Activated B cell treated with CpG ODN at 0.5 μM for 24 hours (primary cell): ENCODE measurements around the gene HOXA9. TPM values are rescaled to one million over a fixed set of nuclear protein-coding genes. Genes with fewer than 3 reads are reported as not detected.

Experiments used
- ATAC-seq: fragments of 200-7000 bp; cut with Tn5 transposase; one replicate; pipeline ENCODE4 v1.10.0; 2021; ENCODE audit warnings: low read depth, mild to moderate bottlenecking, moderate library complexity
- CTCF ChIA-PET: fragments of 350-600 bp; sonication (Branson Sonifier 250); formaldehyde crosslinking; loops from one replicate; lab custom pipeline; 2021; ENCODE audit warnings: antibody characterized with exemption; lab: Charles Lee
- POLR2A ChIA-PET: fragments of 350-600 bp; sonication (Branson Sonifier 250); formaldehyde crosslinking; loops from one replicate; lab custom pipeline; 2021; ENCODE audit warnings: antibody characterized with exemption; lab: Charles Lee
- DNase-seq: peaks from one replicate; pipeline ENCODE4 v3.0.0; 2022
- H3K27ac Mint-ChIP-seq: one replicate; pipeline ENCODE4 v1.8.0; 2020; ENCODE audit warnings: mixed read lengths
- H3K27me3 Mint-ChIP-seq: one replicate; pipeline ENCODE4 v1.8.0; 2021; ENCODE audit warnings: mixed read lengths
- H3K36me3 Mint-ChIP-seq: one replicate; pipeline ENCODE4 v1.8.0; 2021; ENCODE audit warnings: low read depth, mixed read lengths
- H3K4me1 Mint-ChIP-seq: one replicate; pipeline ENCODE4 v1.8.0; 2021; ENCODE audit warnings: mixed read lengths
- H3K4me3 Mint-ChIP-seq: one replicate; pipeline ENCODE4 v1.8.0; 2020; ENCODE audit warnings: mild to moderate bottlenecking, mixed read lengths
- H3K9me3 Mint-ChIP-seq: one replicate; pipeline ENCODE4 v1.8.0; 2020; ENCODE audit warnings: mixed read lengths
- intact Hi-C: fragments of 100-400 bp; cut with micrococcal nuclease; formaldehyde crosslinking; loops from one replicate; pipeline ENCODE4 v1.15.1; 2024
- total RNA-seq: library from RNA; stranded (reverse); gene quantifications from 2 replicates; pipeline ENCODE4 v1.2.3, GENCODE V29; 2022
- TF ChIP-seq, protein P1 (sequence below): fragments of 200-600 bp; IDR thresholded peaks from one replicate; pipeline ENCODE4 v1.8.0; 2022; ENCODE audit warnings: antibody characterized with exemption, mild to moderate bottlenecking

HOXA9 gene
- total RNA-seq, 1 donor from 2014 or later, result not detected

DNA sequence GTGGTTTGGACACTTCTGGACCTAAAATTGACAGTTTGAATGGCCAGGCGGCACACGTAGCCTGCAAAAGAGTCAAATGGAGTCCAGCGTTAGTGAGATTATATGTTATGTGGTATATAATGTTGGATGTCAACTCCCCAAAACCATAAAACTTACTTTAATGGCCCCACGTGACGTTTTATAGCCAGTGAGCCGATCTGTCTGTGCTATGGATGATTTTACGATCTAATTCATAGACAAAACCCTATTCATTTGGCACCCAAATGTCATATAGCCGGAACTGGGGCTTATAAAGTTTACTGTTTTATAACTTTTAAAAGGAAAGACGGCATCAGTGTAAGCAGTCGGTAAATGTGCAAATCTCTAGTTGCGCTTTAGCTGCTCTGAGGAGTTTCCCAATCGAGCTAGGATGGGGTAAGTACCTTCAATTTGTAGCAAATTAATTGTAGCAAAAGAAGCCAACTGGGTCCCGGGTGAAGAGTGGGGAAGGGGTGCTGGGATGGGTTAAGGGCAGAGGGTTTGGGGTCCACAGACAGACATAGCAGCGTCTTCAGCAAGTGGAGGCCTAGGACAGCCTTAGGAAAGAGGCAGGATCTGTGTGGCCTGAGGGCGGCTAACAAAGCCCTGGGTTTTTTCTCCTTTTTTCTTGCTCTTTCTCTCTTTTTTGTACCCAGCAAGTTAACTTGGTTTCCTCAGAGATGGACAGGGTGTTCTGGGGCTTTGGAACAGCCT lies 25.0 kb downstream of the HOXA9 start:
- ATAC-seq, result no peak
- POLR2A ChIA-PET, result no interaction called here
- no peak overlapping the region for H3K4me3 Mint-ChIP-seq
- TF ChIP-seq, protein P1, sequence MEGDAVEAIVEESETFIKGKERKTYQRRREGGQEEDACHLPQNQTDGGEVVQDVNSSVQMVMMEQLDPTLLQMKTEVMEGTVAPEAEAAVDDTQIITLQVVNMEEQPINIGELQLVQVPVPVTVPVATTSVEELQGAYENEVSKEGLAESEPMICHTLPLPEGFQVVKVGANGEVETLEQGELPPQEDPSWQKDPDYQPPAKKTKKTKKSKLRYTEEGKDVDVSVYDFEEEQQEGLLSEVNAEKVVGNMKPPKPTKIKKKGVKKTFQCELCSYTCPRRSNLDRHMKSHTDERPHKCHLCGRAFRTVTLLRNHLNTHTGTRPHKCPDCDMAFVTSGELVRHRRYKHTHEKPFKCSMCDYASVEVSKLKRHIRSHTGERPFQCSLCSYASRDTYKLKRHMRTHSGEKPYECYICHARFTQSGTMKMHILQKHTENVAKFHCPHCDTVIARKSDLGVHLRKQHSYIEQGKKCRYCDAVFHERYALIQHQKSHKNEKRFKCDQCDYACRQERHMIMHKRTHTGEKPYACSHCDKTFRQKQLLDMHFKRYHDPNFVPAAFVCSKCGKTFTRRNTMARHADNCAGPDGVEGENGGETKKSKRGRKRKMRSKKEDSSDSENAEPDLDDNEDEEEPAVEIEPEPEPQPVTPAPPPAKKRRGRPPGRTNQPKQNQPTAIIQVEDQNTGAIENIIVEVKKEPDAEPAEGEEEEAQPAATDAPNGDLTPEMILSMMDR, result no peak
- no peaks in the 10 kb centered on the region for H3K9me3 Mint-ChIP-seq
- H3K36me3 Mint-ChIP-seq, result no peaks in the 10 kb centered on the region
- intact Hi-C loops, result no loop called here
- no peak overlapping the region for H3K27ac Mint-ChIP-seq
- H3K4me1 Mint-ChIP-seq, result peaks cover 5% of the 10 kb centered on the region
- DNase-seq, result no peak
- CTCF ChIA-PET, result no interaction called here
- H3K27me3 Mint-ChIP-seq, result peaks cover 39% of the 10 kb centered on the region

DNA sequence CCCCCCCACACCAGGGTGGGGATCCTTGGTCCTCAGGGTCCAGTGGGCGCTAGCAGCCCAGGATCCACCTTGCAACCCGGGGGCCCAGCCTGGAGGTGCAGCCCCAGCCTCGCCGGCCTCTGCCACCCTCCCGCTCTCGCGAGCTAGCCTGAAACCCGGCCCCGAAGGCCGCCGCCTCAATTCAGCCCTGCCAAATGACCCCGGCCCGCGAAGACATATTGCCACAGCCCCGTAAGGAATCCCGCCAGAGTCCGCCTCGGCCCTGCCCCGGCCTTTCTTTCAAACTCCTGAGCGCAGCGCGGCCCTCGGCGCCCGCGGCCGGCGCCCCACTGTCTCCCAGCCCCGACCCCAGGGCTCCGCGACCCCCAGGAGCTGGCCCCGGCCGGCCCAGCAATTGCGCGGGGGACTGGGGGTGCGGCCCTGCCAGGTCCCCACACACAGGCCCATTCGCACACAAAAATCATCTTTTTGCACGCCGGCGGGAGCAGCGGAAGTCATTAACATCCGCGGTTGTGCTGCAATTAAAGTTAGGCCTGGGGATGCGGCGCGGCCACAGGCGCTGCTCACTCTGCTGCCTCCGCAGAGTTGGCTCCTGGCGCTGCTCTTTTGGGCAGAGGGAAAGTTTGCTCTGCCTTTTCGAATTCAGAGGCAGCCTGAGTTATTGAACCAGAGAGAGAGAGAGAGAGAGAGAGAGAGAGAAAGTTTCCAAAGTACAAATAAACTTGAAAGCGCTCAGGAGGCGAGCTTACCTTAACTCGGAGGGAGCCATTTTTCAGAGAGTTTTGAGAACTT lies 25.8 kb downstream of the HOXA9 start:
- no peak overlapping the region for H3K4me3 Mint-ChIP-seq
- H3K4me1 Mint-ChIP-seq, result peaks cover 6% of the 10 kb centered on the region
- CTCF ChIA-PET, result no interaction called here
- no peaks in the 10 kb centered on the region for H3K9me3 Mint-ChIP-seq
- TF ChIP-seq, protein P1, result no peak
- no peak for ATAC-seq
- no peak overlapping the region for H3K27ac Mint-ChIP-seq
- DNase-seq, result no peak
- no peaks in the 10 kb centered on the region for H3K36me3 Mint-ChIP-seq
- intact Hi-C loops, result no loop called here
- H3K27me3 Mint-ChIP-seq, result peaks cover 40% of the 10 kb centered on the region
- POLR2A ChIA-PET, result no interaction called here

DNA sequence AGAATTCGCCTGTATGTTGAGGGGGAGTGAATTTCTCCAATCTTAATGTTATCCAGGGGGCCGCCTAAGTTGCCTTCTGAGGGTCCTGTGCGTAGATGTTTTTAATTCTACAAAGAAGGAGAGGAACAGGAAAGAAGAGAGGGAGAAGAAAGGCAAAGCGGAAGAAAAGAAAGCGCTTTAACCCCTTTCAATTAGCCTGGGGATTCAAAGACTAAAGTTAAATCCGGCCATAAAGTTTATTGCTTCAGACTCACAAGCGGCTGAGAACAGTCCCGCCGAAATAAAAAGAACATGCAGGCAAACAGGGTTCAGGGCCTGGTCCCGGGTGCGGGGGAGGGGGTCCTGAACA lies 26.4 kb downstream of the HOXA9 start:
- no peak overlapping the region for H3K4me3 Mint-ChIP-seq
- H3K36me3 Mint-ChIP-seq, result no peaks in the 10 kb centered on the region
- no peaks in the 10 kb centered on the region for H3K9me3 Mint-ChIP-seq
- TF ChIP-seq, protein P1, result no peak
- CTCF ChIA-PET, result no interaction called here
- H3K4me1 Mint-ChIP-seq, result peaks cover 6% of the 10 kb centered on the region
- peaks cover 46% of the 10 kb centered on the region for H3K27me3 Mint-ChIP-seq
- no peak for DNase-seq
- ATAC-seq, result no peak
- intact Hi-C loops, result no loop called here
- no peak overlapping the region for H3K27ac Mint-ChIP-seq
- POLR2A ChIA-PET, result no interaction called here

DNA sequence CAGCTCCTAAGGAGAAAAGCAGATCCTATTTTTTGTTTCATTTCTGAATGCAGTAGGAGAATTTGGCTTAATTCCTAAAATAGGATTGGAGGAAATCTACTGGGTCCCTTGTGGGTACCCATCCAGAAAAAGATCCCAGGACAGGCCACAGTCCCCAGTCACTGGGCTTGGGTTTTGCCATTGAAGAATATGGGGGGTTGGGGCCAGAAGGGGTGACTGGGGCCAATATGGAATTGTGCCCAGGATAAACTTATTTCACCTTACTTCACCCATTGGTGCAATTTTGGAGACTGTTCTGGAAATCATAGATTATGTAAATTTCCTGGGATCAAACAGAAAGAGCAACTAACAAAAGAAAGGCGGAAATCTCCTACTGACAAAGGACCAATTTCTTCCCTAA lies 26.9 kb downstream of the HOXA9 start:
- Mint-ChIP-seq H3K36me3 (no peaks in the 10 kb centered on the region), H3K4me3 (no peak overlapping the region), H3K4me1 (peaks cover 6% of the 10 kb centered on the region), H3K27me3 (peaks cover 49% of the 10 kb centered on the region), H3K9me3 (no peaks in the 10 kb centered on the region), H3K27ac (no peak overlapping the region)
- intact Hi-C loops, result no loop called here
- ATAC-seq, result no peak
- no peak for DNase-seq
- CTCF ChIA-PET, result no interaction called here
- POLR2A ChIA-PET, result no interaction called here
- TF ChIP-seq, protein P1, result no peak

DNA sequence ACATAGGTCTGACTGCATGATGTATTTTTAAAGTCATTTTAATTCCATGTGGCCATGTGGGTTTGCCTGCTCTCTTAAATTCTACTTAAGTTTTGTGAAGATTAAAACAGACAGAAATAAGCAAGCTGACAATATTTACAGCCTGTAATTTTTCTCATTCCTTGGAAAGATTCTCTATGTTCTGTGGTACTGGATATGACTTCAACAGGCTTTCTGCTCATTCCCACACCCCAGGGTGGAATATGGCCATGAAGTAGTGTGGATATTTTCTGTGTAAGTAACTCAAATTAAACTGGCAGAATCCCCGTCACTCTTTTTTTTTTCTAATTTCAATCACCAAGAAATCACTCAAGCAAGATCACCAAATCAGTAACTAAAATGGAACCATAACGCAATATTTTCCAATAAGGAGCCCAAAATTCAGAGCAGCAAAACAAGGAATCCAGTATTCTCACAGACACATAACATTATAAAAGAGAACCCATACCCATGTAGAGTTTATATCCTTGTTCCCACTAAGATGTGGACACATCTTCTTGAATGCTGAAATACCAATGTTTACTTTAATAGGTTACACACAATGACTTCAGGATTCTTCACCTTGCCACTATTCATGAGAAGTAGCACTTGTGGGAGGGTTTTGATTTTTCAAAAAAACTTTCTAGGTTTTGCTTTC lies 27.6 kb downstream of the HOXA9 start:
- CTCF ChIA-PET, result no interaction called here
- TF ChIP-seq, protein P1, result no peak
- POLR2A ChIA-PET, result no interaction called here
- DNase-seq, result no peak
- H3K4me3 Mint-ChIP-seq, result no peak overlapping the region
- intact Hi-C loops, result no loop called here
- H3K27ac Mint-ChIP-seq, result no peak overlapping the region
- no peak for ATAC-seq
- H3K9me3 Mint-ChIP-seq, result no peaks in the 10 kb centered on the region
- peaks cover 6% of the 10 kb centered on the region for H3K4me1 Mint-ChIP-seq
- H3K36me3 Mint-ChIP-seq, result no peaks in the 10 kb centered on the region
- H3K27me3 Mint-ChIP-seq, result peaks cover 54% of the 10 kb centered on the region
